IMR-90 (cell line): ENCODE data around the gene SLC2A11. TPM values are rescaled to one million over a fixed set of nuclear protein-coding genes. Genes with fewer than 3 reads are reported as not detected.

Experiments
- ATAC-seq: fragments of 200-7000 bp; cut with Tn5 transposase; 2 replicates; pipeline ENCODE4 v1.9.1; 2020; ENCODE audit warnings: low read depth, mild to moderate bottlenecking, moderate library complexity
- BruUV-seq: library from RNA; stranded (reverse); fragments of 400-500 nt; replicated peaks from 2 replicates; lab custom pipeline; 2021; lab: Mats Ljungman, UMichigan
- CTCF ChIA-PET: fragments of 300-600 bp; formaldehyde crosslinking; extraction: SDS; loops from one replicate; lab custom pipeline; 2021; ENCODE audit warnings: antibody characterized with exemption; lab: Yijun Ruan, JAX
- POLR2A ChIA-PET: fragments of 300-600 bp; sonication (Branson Sonifier 250); formaldehyde crosslinking; loops from one replicate; lab custom pipeline; 2022; ENCODE audit warnings: antibody characterized with exemption; ENCODE audit not compliant: unreplicated experiment; lab: Charles Lee
- DNase-seq: peaks from one replicate; pipeline ENCODE4 v3.0.0; 2013
- H2AFZ ChIP-seq: replicated peaks from 2 replicates; pipeline ENCODE3; 2013; ENCODE audit warnings: low read length, mild to moderate bottlenecking; ENCODE audit not compliant: poor library complexity
- H2AK5ac ChIP-seq: 2 replicates; pipeline ENCODE4 v1.6.1; 2013; ENCODE audit warnings: low read depth, low read length, inconsistent platforms
- H2AK9ac ChIP-seq: replicated peaks from 2 replicates; pipeline ENCODE3; 2013; ENCODE audit warnings: mild to moderate bottlenecking, low read depth, low read length, moderate library complexity; ENCODE audit not compliant: poor library complexity
- H2BK120ac ChIP-seq: 2 replicates; pipeline ENCODE4 v1.6.1; 2013; ENCODE audit warnings: low read depth, low read length, inconsistent platforms
- H2BK15ac ChIP-seq: 3 replicates; pipeline ENCODE4 v1.6.1; 2013; ENCODE audit warnings: low read depth, low read length, inconsistent platforms
- H2BK20ac ChIP-seq: 2 replicates; pipeline ENCODE4 v1.6.1; 2013; ENCODE audit warnings: low read depth, mild to moderate bottlenecking, inconsistent platforms, low read length, moderate library complexity
- H2BK5ac ChIP-seq: 2 replicates; pipeline ENCODE4 v1.6.1; 2013; ENCODE audit warnings: mild to moderate bottlenecking, low read depth, low read length, inconsistent platforms; ENCODE audit not compliant: poor library complexity, severe bottlenecking
- H3K14ac ChIP-seq: replicated peaks from 2 replicates; pipeline ENCODE4 v1.6.1; 2013; ENCODE audit warnings: low read depth, low read length, inconsistent platforms
- H3K18ac ChIP-seq: 2 replicates; pipeline ENCODE4 v1.6.1; 2013; ENCODE audit warnings: low read depth, low read length, control low read depth
- H3K23ac ChIP-seq: 2 replicates; pipeline ENCODE4 v1.6.1; 2013; ENCODE audit warnings: low read depth, low read length, inconsistent platforms
- H3K27ac ChIP-seq: 2 replicates; pipeline ENCODE4 v1.5.1; 2013; ENCODE audit warnings: mild to moderate bottlenecking, control low read depth, low read length; ENCODE audit not compliant: insufficient read depth
- H3K27me3 ChIP-seq: 2 replicates; pipeline ENCODE4 v1.6.1; 2013; ENCODE audit warnings: low read length; ENCODE audit not compliant: control insufficient read depth, insufficient read depth
- H3K36me3 ChIP-seq: 2 replicates; pipeline ENCODE4 v1.6.1; 2013; ENCODE audit warnings: low read length, mixed read lengths; ENCODE audit not compliant: control insufficient read depth, insufficient read depth
- H3K4ac ChIP-seq: 2 replicates; pipeline ENCODE4 v1.6.1; 2013; ENCODE audit warnings: low read depth, low read length, inconsistent platforms
- H3K4me1 ChIP-seq: 2 replicates; pipeline ENCODE4 v1.6.1; 2013; ENCODE audit warnings: low read length, mixed read lengths; ENCODE audit not compliant: control insufficient read depth, insufficient read depth
- H3K4me2 ChIP-seq: 2 replicates; pipeline ENCODE4 v1.6.1; 2013; ENCODE audit warnings: low read depth, mild to moderate bottlenecking, control low read depth, low read length, moderate library complexity
- H3K4me3 ChIP-seq: 2 replicates; pipeline ENCODE4 v1.5.1; 2013; ENCODE audit warnings: low read depth, mild to moderate bottlenecking, control low read depth, low read length, moderate library complexity; ENCODE audit not compliant: insufficient read depth
- H3K56ac ChIP-seq: 2 replicates; pipeline ENCODE4 v1.6.1; 2013; ENCODE audit warnings: low read length, inconsistent platforms; ENCODE audit not compliant: insufficient read depth; ENCODE audit errors: extremely low read depth
- H3K79me1 ChIP-seq, 2 experiments: 2 replicates each; pipeline ENCODE4 v1.6.1; 2013; ENCODE audit warnings: low read length in 2 of 2, inconsistent platforms in 1 of 2, low read depth in 1 of 2
- H3K9ac ChIP-seq: 2 replicates; pipeline ENCODE4 v1.6.1; 2013; ENCODE audit warnings: low read depth, low read length, control low read depth
- H3K9me1 ChIP-seq: 2 replicates; pipeline ENCODE4 v1.6.1; 2013; ENCODE audit warnings: low read length, inconsistent platforms; ENCODE audit not compliant: insufficient read depth
- H3K9me3 ChIP-seq: 2 replicates; pipeline ENCODE4 v1.6.1; 2013; ENCODE audit warnings: low read length; ENCODE audit not compliant: control insufficient read depth, insufficient read depth
- H4K20me1 ChIP-seq: 2 replicates; pipeline ENCODE4 v1.6.1; 2013; ENCODE audit warnings: low read length, inconsistent platforms; ENCODE audit not compliant: insufficient read depth
- H4K5ac ChIP-seq: 2 replicates; pipeline ENCODE4 v1.6.1; 2013; ENCODE audit warnings: mild to moderate bottlenecking, low read depth, low read length, control low read depth
- H4K8ac ChIP-seq, 2 experiments: 2 replicates each; pipeline ENCODE4 v1.6.1; 2013; ENCODE audit warnings: low read depth in 2 of 2, low read length in 2 of 2, control low read depth in 1 of 2, inconsistent platforms in 1 of 2
- H4K91ac ChIP-seq: 2 replicates; pipeline ENCODE4 v1.6.1; 2013; ENCODE audit warnings: low read depth, low read length, inconsistent platforms; ENCODE audit not compliant: insufficient read depth
- BHLHE40 ChIP-seq: fragments of 150-350 bp; IDR thresholded peaks from 2 replicates; pipeline ENCODE4 v1.6.1; 2016; ENCODE audit warnings: mild to moderate bottlenecking, low read depth, low read length
- CEBPB ChIP-seq: IDR thresholded peaks from 2 replicates; pipeline ENCODE4 v1.6.1; 2012; ENCODE audit warnings: low read depth, low read length, improper control_type of control experiment
- CHD1 ChIP-seq: IDR thresholded peaks from 2 replicates; pipeline ENCODE4 v1.6.1; 2012; ENCODE audit warnings: low read depth, low read length, improper control_type of control experiment
- CTCF ChIP-seq: conservative IDR thresholded peaks from 2 replicates; pipeline ENCODE4 v1.5.1; 2012; ENCODE audit warnings: mild to moderate bottlenecking, low read depth, low read length, improper control_type of control experiment
- ELK1 ChIP-seq: fragments of 150-350 bp; IDR thresholded peaks from 2 replicates; pipeline ENCODE4 v1.6.1; 2016; ENCODE audit warnings: low read depth, mild to moderate bottlenecking, low read length, moderate library complexity, borderline replicate concordance
- FOS ChIP-seq: fragments of 150-350 bp; IDR thresholded peaks from 2 replicates; pipeline ENCODE4 v1.6.1; 2016; ENCODE audit warnings: low read depth, low read length
- MAFK ChIP-seq: IDR thresholded peaks from 2 replicates; pipeline ENCODE4 v1.6.1; 2012; ENCODE audit warnings: low read depth, low read length, improper control_type of control experiment
- MAZ ChIP-seq: IDR thresholded peaks from 2 replicates; pipeline ENCODE4 v1.6.1; 2012; ENCODE audit warnings: low read depth, mild to moderate bottlenecking, low read length, improper control_type of control experiment, moderate library complexity, borderline replicate concordance
- MXI1 ChIP-seq: IDR thresholded peaks from 2 replicates; pipeline ENCODE4 v1.6.1; 2012; ENCODE audit warnings: low read depth, mild to moderate bottlenecking, low read length, moderate library complexity, borderline replicate concordance
- POLR2A ChIP-seq: IDR thresholded peaks from 2 replicates; pipeline ENCODE4 v1.6.1; 2012; ENCODE audit warnings: mild to moderate bottlenecking, low read depth, low read length
- RAD21 ChIP-seq: IDR thresholded peaks from 2 replicates; pipeline ENCODE4 v1.6.1; 2012; ENCODE audit warnings: low read length, improper control_type of control experiment
- RCOR1 ChIP-seq: IDR thresholded peaks from 2 replicates; pipeline ENCODE4 v1.6.1; 2012; ENCODE audit warnings: mild to moderate bottlenecking, low read length, improper control_type of control experiment; ENCODE audit not compliant: insufficient replicate concordance
- SMC3 ChIP-seq: fragments of 150-350 bp; IDR thresholded peaks from 2 replicates; pipeline ENCODE4 v1.6.1; 2016; ENCODE audit warnings: low read depth, mild to moderate bottlenecking, antibody characterized with exemption, low read length, moderate library complexity
- USF2 ChIP-seq: fragments of 150-350 bp; IDR thresholded peaks from 2 replicates; pipeline ENCODE4 v1.6.1; 2017; ENCODE audit warnings: mild to moderate bottlenecking, antibody characterized with exemption, low read length, low read depth
- WGBS, 2 experiments: methylation state at CpG; one replicate each; pipeline versions ENCODE4 v1.1.5 to v1.1.7; 2013; ENCODE audit warnings: missing lambda C conversion rate in 2 of 2; ENCODE audit not compliant: insufficient read length in 1 of 2; ENCODE audit errors: extremely low coverage in 2 of 2; 5-methylcytosine and 5-hydroxymethylcytosine counted together
- dilution Hi-C: fragments of 300-500 bp; cut with HindIII; formaldehyde crosslinking; loops from one replicate; pipeline ENCODE4 v1.14.3; 2018; ENCODE audit warnings: low sequenced_read_pairs; ENCODE audit not compliant: unreplicated experiment
- in situ Hi-C: fragments of 300-500 bp; cut with MboI; formaldehyde crosslinking; loops from 3 replicates; pipeline ENCODE4 v1.14.3; 2019; ENCODE audit warnings: low sequenced_read_pairs, inconsistent platforms, mixed read lengths
- intact Hi-C: fragments of 100-400 bp; cut with micrococcal nuclease; formaldehyde crosslinking; loops from 2 replicates; pipeline ENCODE4 v1.10.0; 2022
- polyA plus RNA-seq, 3 experiments: library from polyadenylated mRNA; depleted of rRNA; stranded (reverse); fragments of >200 nt; gene quantifications; 2 replicates each; pipeline ENCODE4 v1.2.3, GENCODE V29; 2012; ENCODE audit warnings: low replicate concordance in 1 of 3
- total RNA-seq: library from RNA; depleted of rRNA; stranded (reverse); fragments of >200 nt; gene quantifications from 2 replicates; pipeline ENCODE4 v1.2.3, GENCODE V29; 2012

Gene SLC2A11
- total and polyA plus RNA-seq, 2 of the 4 experiments (the other 2 are of a cell fraction), result 3.2 to 8.7 TPM

GRCh38 chr22:23834793-23835483 lies 22.7 kb upstream of the SLC2A11 start:
- DNase-seq, result no peak
- H4K20me1 ChIP-seq, result peaks cover 35% of the 10 kb centered on the region
- H3K4me3 ChIP-seq, result no peak overlapping the region
- ChIA-PET CTCF (no interaction called here), POLR2A (no interaction called here)
- no peak overlapping the region for H2BK120ac ChIP-seq
- in situ Hi-C loops (no loop called here), intact Hi-C loops (no loop called here), dilution Hi-C loops (no loop called here)
- no peak for TF ChIP-seq BHLHE40
- no peak for TF ChIP-seq USF2
- no peak for TF ChIP-seq MAFK
- no peak for TF ChIP-seq SMC3
- TF ChIP-seq CHD1, result no peak
- no peak for TF ChIP-seq FOS
- no peak for TF ChIP-seq CTCF
- TF ChIP-seq POLR2A, result no peak
- TF ChIP-seq ELK1, result no peak
- no peak for TF ChIP-seq RCOR1
- TF ChIP-seq CEBPB, result no peak
- TF ChIP-seq MAZ, result no peak
- no peak for TF ChIP-seq RAD21
- TF ChIP-seq MXI1, result no peak
- H4K5ac ChIP-seq, result no peak overlapping the region
- no peak overlapping the region for H3K56ac ChIP-seq
- ATAC-seq, result no peak
- H3K18ac ChIP-seq, result no peak overlapping the region
- H3K4ac ChIP-seq, result no peak overlapping the region
- H3K36me3 ChIP-seq, result peaks cover 49% of the 10 kb centered on the region
- H2BK20ac ChIP-seq, result no peak overlapping the region
- H2AFZ ChIP-seq, result no peak overlapping the region
- 83% methylated on average over 8 of the region's 10 CpGs; no CpG with 5 or more reads in 1 of the 2 experiments for WGBS, 2 experiments
- H3K9me3 ChIP-seq, result no peaks in the 10 kb centered on the region
- BruUV-seq, result no TSS peak
- H3K4me2 ChIP-seq, result no peak overlapping the region
- peaks cover 4% of the 10 kb centered on the region for H3K4me1 ChIP-seq
- H4K91ac ChIP-seq, result no peak overlapping the region
- H2AK9ac ChIP-seq, result no peak overlapping the region
- H3K14ac ChIP-seq, result no peak overlapping the region
- no peak overlapping the region for H3K23ac ChIP-seq
- no peak overlapping the region for H4K8ac ChIP-seq
- H3K9me1 ChIP-seq, result peaks cover 5% of the 10 kb centered on the region; the same call in 1 of the 2 replicates
- no peak overlapping the region for H2BK5ac ChIP-seq
- no peaks in the 10 kb centered on the region for H3K27me3 ChIP-seq
- no peak overlapping the region for H2AK5ac ChIP-seq
- H2BK15ac ChIP-seq, result no peak overlapping the region
- no peak overlapping the region for H3K27ac ChIP-seq
- H3K79me1 ChIP-seq, result peaks cover 3 to 32% of the 10 kb centered on the region in 2 experiments; a peak in 3 of 4 replicates
- no peak overlapping the region for H3K9ac ChIP-seq
